Fibroblast of pulmonary artery (primary cell): Measurements from ENCODE around the gene HES2.

Experiments used
- DNase-seq: peaks from one replicate; pipeline ENCODE4 v3.0.0-alpha.2; 2010; ENCODE audit warnings: low read depth
- H3K4me3 ChIP-seq: replicated peaks from 2 replicates; pipeline ENCODE4 v1.5.1; 2011; ENCODE audit warnings: low read depth, mild to moderate bottlenecking, control low read depth, low read length, moderate library complexity
- CTCF ChIP-seq: IDR thresholded peaks from 2 replicates; pipeline ENCODE4 v1.5.1; 2011; ENCODE audit warnings: mild to moderate bottlenecking, control low read depth, low read length, inconsistent platforms; ENCODE audit errors: missing control alignments

The HES2 gene

DNA sequence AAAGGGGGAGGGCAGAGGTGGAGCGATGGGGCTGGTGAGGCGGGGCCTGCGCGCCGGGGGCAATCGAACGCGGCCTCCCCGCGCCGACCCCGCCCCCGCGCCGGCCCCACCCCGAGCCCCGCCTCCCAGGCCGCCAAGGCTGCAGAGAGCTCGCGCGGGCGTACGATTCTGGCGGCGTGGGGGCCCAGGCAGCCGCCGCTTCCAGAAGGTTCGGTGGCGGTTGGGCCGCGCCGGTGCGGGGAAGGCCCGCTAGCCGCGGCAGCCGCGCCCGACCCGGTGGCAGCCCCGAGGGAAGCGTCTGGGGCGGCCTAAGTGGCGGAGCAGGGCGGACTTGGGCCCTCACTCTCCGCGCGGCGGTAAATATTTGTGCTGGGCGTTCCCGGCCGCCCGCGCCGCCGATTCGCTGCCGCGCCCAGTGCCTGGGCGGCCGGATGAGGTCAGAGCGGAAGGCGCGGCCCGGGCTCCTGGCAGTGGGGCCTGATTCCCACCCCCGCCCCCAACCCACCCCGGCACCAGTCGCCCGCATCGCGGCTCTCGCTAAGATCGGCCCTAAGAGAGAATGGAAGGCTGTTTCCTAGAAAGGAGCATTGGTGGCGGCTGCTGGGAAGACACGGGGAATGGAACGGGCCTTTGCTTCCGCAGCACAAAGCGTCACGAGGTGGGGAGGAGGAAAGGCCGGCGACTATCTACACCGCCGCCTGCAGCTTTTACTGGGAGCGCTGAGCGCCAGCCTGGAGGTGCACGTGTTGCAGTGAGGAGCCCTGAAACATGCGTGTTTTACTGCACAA, 26.1 kb downstream of the HES2 start, which contains the start of gene ACOT7:
Gene ACOT7 (minus strand): TSS at position 368 of the 788 bp plus-strand sequence. CDS start 368 bp downstream, outside the sequence.
- peak; percentile 24 for TF ChIP-seq CTCF
- peak; percentile 86 for DNase-seq

DNA sequence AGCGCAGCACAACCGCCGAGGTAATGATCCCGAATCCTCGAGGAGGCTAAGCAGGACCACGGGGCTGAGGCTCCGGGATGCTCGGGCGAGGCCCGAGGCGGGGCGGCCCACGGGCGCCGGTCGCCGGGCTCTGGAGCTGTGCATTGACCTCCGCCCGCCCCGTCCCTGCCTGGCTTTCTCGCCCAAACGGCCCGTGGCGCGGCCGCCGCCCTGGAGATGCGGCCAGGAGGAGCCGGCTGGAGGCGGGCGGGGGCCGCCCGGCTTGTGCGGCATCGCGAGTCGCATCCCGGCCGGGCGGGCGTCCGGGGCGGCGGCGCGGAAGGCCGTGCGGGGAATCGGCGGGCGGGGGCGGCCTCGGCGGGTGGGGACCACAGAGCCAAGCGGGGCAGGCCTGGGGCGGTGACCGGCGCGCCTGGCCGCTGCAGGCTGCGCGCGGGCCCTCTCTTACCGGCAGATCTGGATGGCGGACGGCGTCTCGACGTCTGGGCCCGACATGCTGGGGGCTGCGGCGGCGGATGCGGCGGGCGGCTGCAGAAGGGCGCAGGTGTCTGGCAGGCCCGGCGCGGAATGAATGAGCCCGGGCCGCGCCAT, 26.8 kb downstream of the HES2 start:
- TF ChIP-seq CTCF = no peak
- H3K4me3 ChIP-seq = peak overlapping the region; percentile 64
- no peak for DNase-seq

More for the DNA sequence above, 26.1 kb downstream of the HES2 start, which contains the start of gene ACOT7:
- H3K4me3 ChIP-seq = peak within 1 kb of the TSS; percentile 64

GRCh38 chr1:6391951-6392808, 27.5 kb downstream of the HES2 start:
- no peak for TF ChIP-seq CTCF
- DNase-seq = no peak
- peak overlapping the region; percentile 64 for H3K4me3 ChIP-seq

- no peak overlapping the region for H3K4me3 ChIP-seq
- no peak for DNase-seq
- no peak for TF ChIP-seq CTCF
These were observed 29.7 kb downstream of the HES2 start for GRCh38 chr1:6389971-6390370.

DNA sequence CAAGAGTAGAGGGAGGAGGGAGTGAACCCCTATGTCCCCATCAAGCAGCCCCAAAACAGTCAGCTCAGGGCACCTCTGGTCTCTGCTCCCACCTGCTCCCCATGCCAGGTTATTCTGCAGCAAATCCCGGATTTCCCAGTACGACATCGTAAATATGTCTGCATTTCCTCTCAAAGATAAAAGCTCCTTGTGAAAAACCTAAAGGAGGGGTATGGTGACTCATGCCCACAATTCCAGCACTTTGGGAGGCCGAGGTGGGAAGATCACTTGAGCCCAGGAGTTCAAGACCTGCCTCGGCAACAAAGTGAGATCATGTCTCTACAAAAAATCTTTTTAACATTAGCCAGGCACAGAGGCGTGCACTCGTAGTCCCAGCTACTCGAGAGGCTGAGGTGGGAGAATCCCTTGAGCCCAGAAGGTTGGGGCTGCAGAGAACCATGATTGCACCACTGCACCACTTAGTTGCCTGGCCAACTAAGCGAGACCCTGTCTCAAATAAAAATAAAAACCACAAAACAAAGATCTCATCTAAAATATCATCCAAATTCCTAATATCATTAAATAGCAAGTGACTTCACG, 33.3 kb downstream of the HES2 start:
- no peak overlapping the region for H3K4me3 ChIP-seq
- no peak for TF ChIP-seq CTCF
- peak; percentile 71 for DNase-seq

GRCh38 chr1:6385488-6386191, 34.1 kb downstream of the HES2 start:
- peak; percentile 92 for DNase-seq
- TF ChIP-seq CTCF = no peak
- H3K4me3 ChIP-seq = peak overlapping the region; percentile 55
